CD4-positive, alpha-beta T cell (primary cell): Measurements from ENCODE around the gene PDLIM5. TPM values are rescaled to one million over a fixed set of nuclear protein-coding genes. Genes with fewer than 3 reads are reported as not detected.

Experiments
- ATAC-seq: fragments of 200-7000 bp; cut with Tn5 transposase; one replicate; pipeline ENCODE4 v1.10.0; 2022; ENCODE audit warnings: mild to moderate bottlenecking; ENCODE audit not compliant: poor library complexity
- CTCF ChIA-PET: fragments of 350-600 bp; sonication (Branson Sonifier 250); formaldehyde crosslinking; loops from one replicate; lab custom pipeline; 2021; ENCODE audit warnings: antibody characterized with exemption, inconsistent platforms; lab: Charles Lee
- POLR2A ChIA-PET: fragments of 350-600 bp; sonication (Branson Sonifier 250); formaldehyde crosslinking; loops from one replicate; lab custom pipeline; 2021; ENCODE audit warnings: antibody characterized with exemption, inconsistent platforms; lab: Charles Lee
- DNase-seq, 14 experiments: peaks; one replicate each; pipeline ENCODE4 v3.0.0-alpha.2; 2013 to 2020; ENCODE audit warnings: mixed read lengths in 2 of 14
- H3K27ac ChIP-seq, 2 donors: one replicate each; pipeline versions ENCODE4 v1.5.1 to v1.7.0; 2013; ENCODE audit warnings: low read length in 2 of 2, low read depth in 1 of 2, mild to moderate bottlenecking in 1 of 2
- H3K27me3 ChIP-seq, 2 experiments: 1 replicate in 1 of 2; 2 replicates in 1 of 2; pipeline versions ENCODE4 v1.6.1 to v1.7.0; 2013; ENCODE audit warnings: low read length in 2 of 2, control low read depth in 1 of 2, mild to moderate bottlenecking in 1 of 2, moderate library complexity in 1 of 2; ENCODE audit not compliant: insufficient read depth in 2 of 2, control insufficient read depth in 1 of 2
- H3K36me3 ChIP-seq: one replicate; pipeline ENCODE4 v1.6.1; 2013; ENCODE audit warnings: low read length, control low read depth; ENCODE audit not compliant: insufficient read depth
- H3K4me1 ChIP-seq: one replicate; pipeline ENCODE4 v1.6.1; 2013; ENCODE audit warnings: low read length, control low read depth; ENCODE audit not compliant: insufficient read depth
- H3K4me3 ChIP-seq: one replicate; pipeline ENCODE4 v1.5.1; 2013; ENCODE audit warnings: mild to moderate bottlenecking, low read length, moderate library complexity
- H3K9me3 ChIP-seq, 2 experiments: 1 replicate in 1 of 2; 2 replicates in 1 of 2; pipeline versions ENCODE4 v1.6.1 to v1.7.0; 2013; ENCODE audit warnings: low read length in 2 of 2, mild to moderate bottlenecking in 2 of 2, control low read depth in 1 of 2, moderate library complexity in 1 of 2; ENCODE audit not compliant: control insufficient read depth in 1 of 2, insufficient read depth in 1 of 2
- H3K27ac Mint-ChIP-seq: one replicate; pipeline ENCODE4 v1.8.0; 2020; ENCODE audit warnings: mixed read lengths
- H3K27me3 Mint-ChIP-seq: one replicate; pipeline ENCODE4 v1.8.0; 2021; ENCODE audit warnings: mixed read lengths
- H3K36me3 Mint-ChIP-seq: one replicate; pipeline ENCODE4 v1.8.0; 2021; ENCODE audit warnings: low read depth, mixed read lengths
- H3K4me1 Mint-ChIP-seq: one replicate; pipeline ENCODE4 v1.8.0; 2021; ENCODE audit warnings: low read depth, mixed read lengths
- H3K4me3 Mint-ChIP-seq: one replicate; pipeline ENCODE4 v1.8.0; 2020; ENCODE audit warnings: mild to moderate bottlenecking, mixed read lengths
- H3K9me3 Mint-ChIP-seq: one replicate; pipeline ENCODE4 v1.8.0; 2020; ENCODE audit warnings: mixed read lengths
- intact Hi-C, 2 experiments: fragments of 100-400 bp; cut with DNase I in 1 of 2; cut with micrococcal nuclease in 1 of 2; formaldehyde crosslinking; loops; one replicate each; pipeline versions ENCODE4 v1.15.1 to v1.9.0; 2023 to 2025; cut with DNase I, micrococcal nuclease
- total RNA-seq, 174 experiments: library from RNA in 2 of 174; stranded (reverse) in 2 of 174; gene quantifications; one replicate each; pipeline ENCODE4 v1.2.3 and lab custom pipeline; 2021 to 2026
- TF ChIP-seq, protein P1 (sequence below): fragments of 200-600 bp; IDR thresholded peaks from one replicate; pipeline ENCODE4 v1.8.0; 2022; ENCODE audit warnings: antibody characterized with exemption, mild to moderate bottlenecking

PDLIM5 gene
- total RNA-seq, 2 experiments from 2014 or later, result 23.0 to 23.1 TPM

DNA sequence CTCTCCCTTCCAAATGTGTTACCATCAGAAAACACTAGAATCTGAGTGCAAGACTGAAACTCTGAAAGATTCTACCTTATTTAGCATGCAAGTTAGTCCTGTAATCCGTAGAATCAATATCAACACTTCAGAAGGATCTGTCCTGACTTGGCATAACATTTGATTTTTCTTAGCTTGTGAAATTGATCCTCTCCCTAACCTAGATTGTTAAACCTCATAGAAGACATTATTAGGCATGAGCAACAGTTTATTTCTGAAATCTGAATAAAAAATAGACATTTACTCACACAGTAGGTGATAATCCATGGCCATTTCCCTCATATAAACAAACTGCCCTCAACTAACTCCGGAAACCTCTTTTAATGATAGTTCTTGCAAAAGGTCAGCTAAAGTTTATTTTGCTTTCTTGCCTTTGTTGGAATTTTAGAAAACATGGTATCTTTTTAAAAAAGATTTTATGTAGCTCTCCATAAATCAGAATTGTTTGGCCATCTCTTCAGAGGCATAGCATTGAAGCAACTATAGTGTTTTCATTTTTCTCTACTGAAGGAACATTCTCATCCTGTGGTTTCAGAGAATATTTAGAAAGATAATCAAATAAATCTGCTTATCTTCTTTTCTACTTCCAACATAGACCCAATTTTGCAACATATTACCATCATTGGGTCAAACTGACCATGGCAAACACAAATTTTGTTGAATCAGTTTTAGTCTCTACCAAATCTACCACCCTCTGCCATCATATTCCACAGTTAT, 38.5 kb upstream of the PDLIM5 start:
- Mint-ChIP-seq H3K9me3 (peaks cover 2% of the 10 kb centered on the region), H3K4me3 (no peak overlapping the region), H3K36me3 (no peaks in the 10 kb centered on the region), H3K27me3 (peaks cover 46% of the 10 kb centered on the region), H3K27ac (no peak overlapping the region), H3K4me1 (no peaks in the 10 kb centered on the region)
- Histone ChIP-seq H3K9me3 (peaks cover 0 to 3% of the 10 kb centered on the region in 2 experiments), H3K27me3 (no peaks in the 10 kb centered on the region), H3K4me1 (no peaks in the 10 kb centered on the region), H3K27ac (no peak overlapping the region), H3K36me3 (no peaks in the 10 kb centered on the region), H3K4me3 (no peak overlapping the region)
- POLR2A ChIA-PET, result no interaction called here
- no peak for DNase-seq
- CTCF ChIA-PET, result no interaction called here
- ATAC-seq, result no peak
- TF ChIP-seq, protein P1, sequence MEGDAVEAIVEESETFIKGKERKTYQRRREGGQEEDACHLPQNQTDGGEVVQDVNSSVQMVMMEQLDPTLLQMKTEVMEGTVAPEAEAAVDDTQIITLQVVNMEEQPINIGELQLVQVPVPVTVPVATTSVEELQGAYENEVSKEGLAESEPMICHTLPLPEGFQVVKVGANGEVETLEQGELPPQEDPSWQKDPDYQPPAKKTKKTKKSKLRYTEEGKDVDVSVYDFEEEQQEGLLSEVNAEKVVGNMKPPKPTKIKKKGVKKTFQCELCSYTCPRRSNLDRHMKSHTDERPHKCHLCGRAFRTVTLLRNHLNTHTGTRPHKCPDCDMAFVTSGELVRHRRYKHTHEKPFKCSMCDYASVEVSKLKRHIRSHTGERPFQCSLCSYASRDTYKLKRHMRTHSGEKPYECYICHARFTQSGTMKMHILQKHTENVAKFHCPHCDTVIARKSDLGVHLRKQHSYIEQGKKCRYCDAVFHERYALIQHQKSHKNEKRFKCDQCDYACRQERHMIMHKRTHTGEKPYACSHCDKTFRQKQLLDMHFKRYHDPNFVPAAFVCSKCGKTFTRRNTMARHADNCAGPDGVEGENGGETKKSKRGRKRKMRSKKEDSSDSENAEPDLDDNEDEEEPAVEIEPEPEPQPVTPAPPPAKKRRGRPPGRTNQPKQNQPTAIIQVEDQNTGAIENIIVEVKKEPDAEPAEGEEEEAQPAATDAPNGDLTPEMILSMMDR, result no peak
- intact Hi-C loops, result loop anchor here in 1 of 2 experiments (1.0 kb wide), 1 partner anchor 9 kb away; no protein-coding TSS in a partner anchor

DNA sequence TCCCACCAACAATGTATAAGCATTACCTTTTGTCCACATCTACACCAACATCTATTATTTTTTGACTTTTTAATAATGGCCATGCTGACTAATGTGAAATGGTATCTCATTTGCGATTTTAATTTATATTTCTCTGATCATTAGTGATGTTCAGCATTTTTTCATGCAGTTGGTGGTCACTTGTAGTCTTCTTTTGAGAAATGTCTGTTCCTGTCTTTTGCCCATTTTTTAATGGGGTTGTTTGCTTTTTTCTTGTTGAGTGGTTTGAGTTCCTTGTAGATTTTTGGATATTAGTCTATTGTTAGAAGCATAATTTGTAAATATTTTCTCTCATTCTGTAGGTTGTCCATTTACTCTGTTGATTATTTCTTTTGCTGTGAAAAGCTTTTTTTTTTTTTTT, 36.8 kb upstream of the PDLIM5 start:
- DNase-seq, result no peak
- CTCF ChIA-PET, result no interaction called here
- Mint-ChIP-seq H3K27me3 (peaks cover 51% of the 10 kb centered on the region), H3K4me3 (no peak overlapping the region), H3K36me3 (no peaks in the 10 kb centered on the region), H3K9me3 (peaks cover 2% of the 10 kb centered on the region), H3K4me1 (no peaks in the 10 kb centered on the region), H3K27ac (no peak overlapping the region)
- no peaks in the 10 kb centered on the region for H3K36me3 ChIP-seq
- no peak overlapping the region for H3K27ac ChIP-seq
- H3K4me1 ChIP-seq, result no peaks in the 10 kb centered on the region
- no peak for ATAC-seq
- no peak overlapping the region for H3K4me3 ChIP-seq
- POLR2A ChIA-PET, result no interaction called here
- no peaks in the 10 kb centered on the region for H3K27me3 ChIP-seq
- TF ChIP-seq, protein P1, result no peak
- H3K9me3 ChIP-seq, result peaks cover 0 to 3% of the 10 kb centered on the region in 2 experiments
- intact Hi-C loops, result no loop called here

DNA sequence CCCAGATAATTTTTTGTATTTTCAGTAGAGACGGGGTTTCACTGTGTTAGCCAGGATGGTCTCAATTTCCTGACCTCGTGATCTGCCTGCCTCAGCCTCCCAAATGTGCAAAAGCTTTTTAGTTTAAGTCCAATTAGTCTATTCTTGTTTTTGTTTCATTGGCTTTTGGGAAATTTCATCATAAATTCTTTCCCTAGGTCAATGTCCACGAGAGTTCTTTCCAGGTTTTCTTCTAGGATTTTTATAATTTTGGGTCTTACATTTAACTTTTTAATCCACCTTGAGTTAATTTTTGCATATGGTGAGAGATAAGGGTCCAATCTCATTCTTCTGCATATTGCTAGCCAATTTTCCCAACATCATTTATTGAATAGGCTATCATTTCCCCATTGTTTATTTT, 36.3 kb upstream of the PDLIM5 start:
- peaks cover 51% of the 10 kb centered on the region for H3K27me3 Mint-ChIP-seq
- H3K4me1 ChIP-seq, result no peaks in the 10 kb centered on the region

More for the DNA sequence above, 36.3 kb upstream of the PDLIM5 start:
- Histone ChIP-seq H3K27me3 (no peaks in the 10 kb centered on the region), H3K27ac (no peak overlapping the region), H3K4me3 (no peak overlapping the region), H3K9me3 (peaks cover 0 to 3% of the 10 kb centered on the region in 2 experiments), H3K36me3 (no peaks in the 10 kb centered on the region)
- Mint-ChIP-seq H3K4me3 (no peak overlapping the region), H3K4me1 (no peaks in the 10 kb centered on the region), H3K36me3 (no peaks in the 10 kb centered on the region), H3K9me3 (peaks cover 2% of the 10 kb centered on the region), H3K27ac (no peak overlapping the region)
- ATAC-seq, result no peak
- CTCF ChIA-PET, result no interaction called here
- TF ChIP-seq, protein P1, result no peak
- intact Hi-C loops, result no loop called here
- POLR2A ChIA-PET, result no interaction called here
- no peak for DNase-seq
